ENCODE data around the gene HTD2. TPM values are rescaled to one million over a fixed set of nuclear protein-coding genes. Genes with fewer than 3 reads are reported as not detected.
"Not testable (repeated sequence)": the region's sequence is repeated elsewhere in the genome, so short reads cannot be mapped to it uniquely, and the experiment has no call there.

Gene HTD2
- total and polyA plus RNA-seq, 4 donors = 6.5 to 10.8 (median 7.8) TPM

DNA sequence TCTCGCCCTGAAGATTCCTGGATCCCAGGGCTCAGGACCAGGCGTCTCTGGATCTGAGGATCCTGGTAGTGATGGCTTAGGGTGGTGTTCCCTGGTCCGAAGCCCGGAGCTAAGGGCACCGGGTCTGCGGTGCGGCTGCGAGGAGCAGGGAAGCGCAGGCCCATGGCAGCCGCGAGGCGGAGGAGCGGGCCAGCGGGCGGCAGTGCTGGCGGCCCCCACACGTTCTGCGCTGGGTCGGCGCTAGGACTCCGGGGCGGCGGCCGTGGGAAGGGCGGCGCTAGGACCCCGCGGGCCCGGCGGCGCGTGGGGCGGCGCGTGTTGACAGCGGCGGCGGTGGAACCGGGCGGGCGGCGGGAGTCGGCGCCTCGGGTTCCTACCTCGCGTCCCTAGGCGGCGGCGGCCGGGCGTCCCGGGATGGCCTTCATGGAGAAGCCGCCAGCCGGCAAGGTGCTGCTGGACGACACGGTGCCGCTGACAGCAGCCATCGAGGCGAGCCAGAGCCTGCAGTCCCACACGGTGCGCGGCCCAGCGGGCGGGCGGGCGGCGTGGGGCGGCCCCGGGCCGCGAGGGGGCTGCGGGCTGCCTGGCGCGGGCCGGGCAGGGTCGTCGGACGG, 26.4 kb downstream of the HTD2 start, which contains the start of gene PXK:
Gene PXK, plus strand, starts transcription at position 318 of the 614 bp plus-strand sequence. Its CDS starts 97 bp downstream, at position 415.
- ATAC-seq (ENCODE audit: low FRiP score) = peak; percentile 95
- peak within 1 kb of the TSS in 1 of 2 donors; percentile 52 for H3K27ac ChIP-seq (ENCODE audit: low read depth in 1 of 2, low read length in 2 of 2)
- peak within 1 kb of the TSS; percentile 78 to 96 for H3K4me3 ChIP-seq (ENCODE audit: low read length in 2 of 2)
- H3K4me1 ChIP-seq (ENCODE audit: control insufficient read depth in 1 of 2, insufficient read depth in 2 of 2, low read length in 2 of 2) = peaks cover 0 to 7% of the 10 kb centered on the region in 2 donors
- WGBS, 2 donors = 0 to 1% methylated on average over 37 to 79 of the region's 79 CpGs
- no peaks in the 10 kb centered on the region for H3K27me3 ChIP-seq (ENCODE audit: control insufficient read depth in 1 of 2, insufficient read depth in 2 of 2, low read length in 1 of 2)
- intact Hi-C loops (cut with DNase I) = loop anchor here (2.0 to 5.0 kb wide), 4 partner anchors 80 to 162 kb away; partner anchors contain the start of gene KCTD6 (in 1 of the 2)
- H3K9me3 ChIP-seq (ENCODE audit: control insufficient read depth, low read length) = no peaks in the 10 kb centered on the region
- H3K36me3 ChIP-seq (ENCODE audit: control insufficient read depth in 1 of 2, insufficient read depth in 2 of 2, low read length in 1 of 2) = no peaks in the 10 kb centered on the region
- DNase-seq = peak; percentile 89 to 95

- no peaks in the 10 kb centered on the region for H3K36me3 ChIP-seq (ENCODE audit: control insufficient read depth in 1 of 2, insufficient read depth in 2 of 2, low read length in 1 of 2)
- peak overlapping the region; percentile 78 to 96 for H3K4me3 ChIP-seq (ENCODE audit: low read length in 2 of 2)
- intact Hi-C loops (cut with DNase I) = loop anchor here (2.0 to 5.0 kb wide), 4 partner anchors 79 to 161 kb away; partner anchors contain the start of gene KCTD6 (in 1 of the 2)
- H3K27ac ChIP-seq (ENCODE audit: low read depth in 1 of 2, low read length in 2 of 2) = no peak overlapping the region
- peak in 1 of 2 donors; percentile 75 for DNase-seq
- no peaks in the 10 kb centered on the region for H3K9me3 ChIP-seq (ENCODE audit: control insufficient read depth, low read length)
- WGBS, 2 donors = 0 to 1% methylated on average over 28 to 37 of the region's 37 CpGs
- ATAC-seq (ENCODE audit: low FRiP score) = peak; percentile 25
- no peaks in the 10 kb centered on the region for H3K27me3 ChIP-seq (ENCODE audit: control insufficient read depth in 1 of 2, insufficient read depth in 2 of 2, low read length in 1 of 2)
- peaks cover 0 to 7% of the 10 kb centered on the region in 2 donors for H3K4me1 ChIP-seq (ENCODE audit: control insufficient read depth in 1 of 2, insufficient read depth in 2 of 2, low read length in 2 of 2)
Observed at GRCh38 chr3:58333206-58334012, 27.1 kb downstream of the HTD2 start.

- Histone ChIP-seq H3K4me1 (ENCODE audit: control insufficient read depth in 1 of 2, insufficient read depth in 2 of 2, low read length in 2 of 2) (peaks cover 0 to 7% of the 10 kb centered on the region in 2 donors), H3K36me3 (ENCODE audit: control insufficient read depth in 1 of 2, insufficient read depth in 2 of 2, low read length in 1 of 2) (no peaks in the 10 kb centered on the region), H3K9me3 (ENCODE audit: control insufficient read depth, low read length) (no peaks in the 10 kb centered on the region), H3K27ac (ENCODE audit: low read depth in 1 of 2, low read length in 2 of 2) (no peak overlapping the region), H3K4me3 (ENCODE audit: low read length in 2 of 2) (peak overlapping the region; percentile 78 to 96), H3K27me3 (ENCODE audit: control insufficient read depth in 1 of 2, insufficient read depth in 2 of 2, low read length in 1 of 2) (no peaks in the 10 kb centered on the region)
- 32 to 42% methylated on average over 4 of the region's 4 CpGs for WGBS, 2 donors
- ATAC-seq (ENCODE audit: low FRiP score) (no peak), DNase-seq (no peak)
- intact Hi-C loops (cut with DNase I) = loop anchor here (5.0 kb wide), 2 partner anchors 78 to 83 kb away; no protein-coding TSS in a partner anchor
Observed at GRCh38 chr3:58334013-58334321, 27.6 kb downstream of the HTD2 start.

DNA sequence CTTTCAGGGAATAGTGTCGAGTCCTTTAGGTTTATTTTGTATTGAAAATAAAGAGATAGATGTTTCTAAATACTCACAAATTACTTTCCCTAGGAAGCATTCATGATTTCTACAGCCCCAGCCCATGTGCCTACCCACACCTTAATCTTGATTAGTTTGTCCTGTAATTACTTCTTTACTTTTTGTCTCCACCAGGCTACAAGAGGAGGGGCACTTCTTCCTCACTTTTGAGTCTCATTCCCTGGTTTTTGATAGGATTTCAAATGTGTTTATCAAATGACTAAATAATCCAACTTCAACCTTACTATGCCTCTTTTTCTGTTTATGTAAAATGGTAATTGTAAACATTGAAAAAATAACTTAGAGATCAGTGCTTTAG, 28.2 kb downstream of the HTD2 start:
- Histone ChIP-seq H3K27ac (ENCODE audit: low read depth in 1 of 2, low read length in 2 of 2) (no peak overlapping the region), H3K27me3 (ENCODE audit: control insufficient read depth in 1 of 2, insufficient read depth in 2 of 2, low read length in 1 of 2) (no peaks in the 10 kb centered on the region), H3K4me3 (ENCODE audit: low read length in 2 of 2) (peak overlapping the region in 1 of 2 donors; percentile 78), H3K4me1 (ENCODE audit: control insufficient read depth in 1 of 2, insufficient read depth in 2 of 2, low read length in 2 of 2) (peaks cover 0 to 7% of the 10 kb centered on the region in 2 donors), H3K9me3 (ENCODE audit: control insufficient read depth, low read length) (no peaks in the 10 kb centered on the region), H3K36me3 (ENCODE audit: control insufficient read depth in 1 of 2, insufficient read depth in 2 of 2, low read length in 1 of 2) (no peaks in the 10 kb centered on the region)
- 89 to 95% methylated on average over 1 of the region's 1 CpG for WGBS, 2 donors
- intact Hi-C loops (cut with DNase I) = loop anchor here (5.0 kb wide), 2 partner anchors 78 to 83 kb away; no protein-coding TSS in a partner anchor
- DNase-seq (no peak), ATAC-seq (ENCODE audit: low FRiP score) (no peak)

DNA sequence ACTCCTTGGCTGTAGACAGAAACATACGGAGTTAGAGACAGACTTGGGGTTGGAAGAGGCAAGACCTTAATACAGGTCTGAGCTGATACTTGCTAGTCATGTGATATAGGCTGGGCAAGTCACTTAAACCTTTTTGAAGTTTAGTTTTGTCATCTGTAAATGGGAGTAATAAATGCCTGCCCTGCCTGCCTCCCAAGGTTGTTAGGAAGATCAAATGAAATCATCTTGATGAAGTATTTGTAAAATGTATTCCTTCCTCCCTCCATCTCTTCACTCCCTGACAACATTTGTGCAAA, 29.3 kb downstream of the HTD2 start:
- H3K4me3 ChIP-seq (ENCODE audit: low read length in 2 of 2) = no peak overlapping the region
- no peaks in the 10 kb centered on the region for H3K27me3 ChIP-seq (ENCODE audit: control insufficient read depth in 1 of 2, insufficient read depth in 2 of 2, low read length in 1 of 2)
- no peaks in the 10 kb centered on the region for H3K36me3 ChIP-seq (ENCODE audit: control insufficient read depth in 1 of 2, insufficient read depth in 2 of 2, low read length in 1 of 2)
- DNase-seq (no peak), ATAC-seq (ENCODE audit: low FRiP score) (no peak)
- no peak overlapping the region for H3K27ac ChIP-seq (ENCODE audit: low read depth in 1 of 2, low read length in 2 of 2)
- intact Hi-C loops (cut with DNase I) = no loop called here
- WGBS, 2 donors = 29 to 31% methylated on average over 1 of the region's 1 CpG
- H3K9me3 ChIP-seq (ENCODE audit: control insufficient read depth, low read length) = no peaks in the 10 kb centered on the region
- H3K4me1 ChIP-seq (ENCODE audit: control insufficient read depth in 1 of 2, insufficient read depth in 2 of 2, low read length in 2 of 2) = peaks cover 0 to 7% of the 10 kb centered on the region in 2 donors

DNA sequence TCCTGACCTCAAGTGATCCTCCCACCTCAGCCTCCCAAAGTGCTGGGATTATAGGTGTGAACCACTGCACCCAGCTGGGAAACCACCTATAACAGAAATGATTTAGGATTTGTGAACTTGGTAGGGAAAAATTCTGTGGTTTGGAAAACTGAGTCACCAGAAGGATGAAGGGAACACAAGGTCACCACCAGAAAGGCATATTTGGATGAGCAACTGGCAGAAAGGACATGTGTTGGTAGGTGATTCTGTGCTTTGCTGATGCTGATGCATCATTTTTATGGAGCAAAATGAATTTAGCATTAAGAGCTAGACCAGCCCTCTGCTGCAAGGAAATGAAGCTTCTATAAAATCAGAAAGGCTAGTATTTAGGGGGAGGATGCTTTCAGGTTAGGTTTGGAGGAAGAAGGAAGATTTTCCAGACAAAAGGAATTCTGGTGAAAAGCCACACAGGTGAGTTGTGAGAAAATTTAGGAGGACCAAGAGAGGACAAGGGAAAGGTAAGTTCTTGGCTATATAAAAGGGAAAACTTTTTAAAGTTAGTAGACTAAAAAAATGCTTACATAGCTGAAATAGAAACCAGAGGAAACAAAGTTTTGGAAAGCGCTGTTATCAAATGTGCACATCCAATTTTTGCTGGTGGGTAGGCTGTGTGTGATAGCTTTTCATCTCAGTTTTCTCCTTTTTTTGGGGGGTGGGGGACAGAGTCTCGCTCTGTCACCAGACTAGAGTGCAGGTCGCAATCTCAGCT, 30.0 kb downstream of the HTD2 start:
- no peaks in the 10 kb centered on the region for H3K9me3 ChIP-seq (ENCODE audit: control insufficient read depth, low read length)
- H3K27me3 ChIP-seq (ENCODE audit: control insufficient read depth in 1 of 2, insufficient read depth in 2 of 2, low read length in 1 of 2) = no peaks in the 10 kb centered on the region
- intact Hi-C loops (cut with DNase I) = no loop called here
- WGBS, 2 donors = 98 to 100% methylated on average over 3 of the region's 3 CpGs
- no peaks in the 10 kb centered on the region for H3K36me3 ChIP-seq (ENCODE audit: control insufficient read depth in 1 of 2, insufficient read depth in 2 of 2, low read length in 1 of 2)
- no peak overlapping the region for H3K4me3 ChIP-seq (ENCODE audit: low read length in 2 of 2)
- no peak overlapping the region for H3K27ac ChIP-seq (ENCODE audit: low read depth in 1 of 2, low read length in 2 of 2)
- no peak for DNase-seq
- peaks cover 0 to 7% of the 10 kb centered on the region in 2 donors for H3K4me1 ChIP-seq (ENCODE audit: control insufficient read depth in 1 of 2, insufficient read depth in 2 of 2, low read length in 2 of 2)
- no peak for ATAC-seq (ENCODE audit: low FRiP score)

GRCh38 chr3:58337190-58337589, 30.9 kb downstream of the HTD2 start:
- Histone ChIP-seq H3K4me1 (ENCODE audit: control insufficient read depth in 1 of 2, insufficient read depth in 2 of 2, low read length in 2 of 2) (peaks cover 0 to 7% of the 10 kb centered on the region in 2 donors), H3K4me3 (ENCODE audit: low read length in 2 of 2) (no peak overlapping the region), H3K27me3 (ENCODE audit: control insufficient read depth in 1 of 2, insufficient read depth in 2 of 2, low read length in 1 of 2) (no peaks in the 10 kb centered on the region), H3K36me3 (ENCODE audit: control insufficient read depth in 1 of 2, insufficient read depth in 2 of 2, low read length in 1 of 2) (no peaks in the 10 kb centered on the region), H3K9me3 (ENCODE audit: control insufficient read depth, low read length) (no peaks in the 10 kb centered on the region), H3K27ac (ENCODE audit: low read depth in 1 of 2, low read length in 2 of 2) (no peak overlapping the region)
- intact Hi-C loops (cut with DNase I) = no loop called here
- ATAC-seq (ENCODE audit: low FRiP score) = no peak
- no peak for DNase-seq
- WGBS, 2 donors = 92 to 100% methylated on average over 1 of the region's 1 CpG

GRCh38 chr3:58339146-58339545, 32.8 kb downstream of the HTD2 start:
- H3K9me3 ChIP-seq (ENCODE audit: control insufficient read depth, low read length); H3K27ac ChIP-seq (ENCODE audit: low read depth in 1 of 2, low read length in 2 of 2); H3K4me3 ChIP-seq (ENCODE audit: low read length in 2 of 2); ATAC-seq (ENCODE audit: low FRiP score); DNase-seq; intact Hi-C loops (cut with DNase I); H3K4me1 ChIP-seq (ENCODE audit: control insufficient read depth in 1 of 2, insufficient read depth in 2 of 2, low read length in 2 of 2); H3K27me3 ChIP-seq (ENCODE audit: control insufficient read depth in 1 of 2, insufficient read depth in 2 of 2, low read length in 1 of 2); H3K36me3 ChIP-seq (ENCODE audit: control insufficient read depth in 1 of 2, insufficient read depth in 2 of 2, low read length in 1 of 2): not testable (repeated sequence)
- 93 to 96% methylated on average over 12 of the region's 12 CpGs for WGBS, 2 donors

Data from aorta (tissue), 5 donors.